Measurements from ENCODE around the gene CAPN10.

DNA sequence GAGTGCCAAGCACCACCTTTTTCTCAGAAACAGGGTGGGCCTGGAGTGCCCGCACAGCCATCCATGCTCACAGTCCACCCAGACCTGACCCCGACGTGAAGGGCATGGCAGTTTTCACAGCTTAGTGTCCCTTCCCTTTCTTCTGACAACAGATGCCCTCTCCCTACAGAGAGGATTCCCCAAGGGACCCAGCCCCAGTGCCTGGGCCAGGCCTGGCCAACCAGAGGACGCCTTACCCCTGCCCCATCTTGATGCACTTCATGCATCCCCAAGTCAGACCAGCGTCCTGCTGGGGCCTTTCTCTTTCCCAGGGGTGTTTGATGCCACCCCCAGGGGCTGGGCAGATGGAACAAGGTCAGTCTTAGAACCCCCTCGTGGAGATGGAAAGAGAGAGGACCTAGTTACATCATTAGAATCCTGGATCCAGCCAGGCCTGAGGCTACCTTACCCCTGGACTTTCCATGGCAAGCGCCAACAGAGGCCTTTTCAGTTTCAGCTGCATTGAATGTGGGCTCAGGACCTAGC, 32.5 kb upstream of the CAPN10 start:
- no peak for TF ChIP-seq SUZ12 (IDR thresholded peaks at IDR 0.05)
- TF ChIP-seq HDGF (IDR thresholded peaks at IDR 0.05; ENCODE audit: borderline replicate concordance) = no peak
- TF ChIP-seq SP1 (IDR thresholded peaks at IDR 0.05) = no peak
- TF ChIP-seq BHLHE40 (IDR thresholded peaks at IDR 0.05; ENCODE audit: borderline replicate concordance) = no peak
- no peak for TF ChIP-seq FOXK2 (IDR thresholded peaks at IDR 0.05)
- no peak for TF ChIP-seq ARNT (IDR thresholded peaks at IDR 0.05)
- no peak for TF ChIP-seq FOXA1 (IDR thresholded peaks at IDR 0.05)
- TF ChIP-seq ZNF384 (IDR thresholded peaks at IDR 0.05) = no peak
